GM23248 (cell line): ENCODE data around the gene FGFR2.

Experiments used
- EZH2 ChIP-seq: fragments of 200-600 bp; sonication (generic); IDR thresholded peaks from 2 replicates; pipeline ENCODE4 v1.6.1; 2018; ENCODE audit warnings: antibody characterized with exemption, mild to moderate bottlenecking; ENCODE audit not compliant: insufficient read depth, poor library complexity, severe bottlenecking
- EZH2phosphoT487 ChIP-seq: fragments of 200-600 bp; sonication (generic); IDR thresholded peaks from 2 replicates; pipeline ENCODE4 v1.6.1; 2018; ENCODE audit warnings: antibody characterized with exemption, moderate library complexity, mild to moderate bottlenecking, low read depth; ENCODE audit not compliant: insufficient read depth

DNA sequence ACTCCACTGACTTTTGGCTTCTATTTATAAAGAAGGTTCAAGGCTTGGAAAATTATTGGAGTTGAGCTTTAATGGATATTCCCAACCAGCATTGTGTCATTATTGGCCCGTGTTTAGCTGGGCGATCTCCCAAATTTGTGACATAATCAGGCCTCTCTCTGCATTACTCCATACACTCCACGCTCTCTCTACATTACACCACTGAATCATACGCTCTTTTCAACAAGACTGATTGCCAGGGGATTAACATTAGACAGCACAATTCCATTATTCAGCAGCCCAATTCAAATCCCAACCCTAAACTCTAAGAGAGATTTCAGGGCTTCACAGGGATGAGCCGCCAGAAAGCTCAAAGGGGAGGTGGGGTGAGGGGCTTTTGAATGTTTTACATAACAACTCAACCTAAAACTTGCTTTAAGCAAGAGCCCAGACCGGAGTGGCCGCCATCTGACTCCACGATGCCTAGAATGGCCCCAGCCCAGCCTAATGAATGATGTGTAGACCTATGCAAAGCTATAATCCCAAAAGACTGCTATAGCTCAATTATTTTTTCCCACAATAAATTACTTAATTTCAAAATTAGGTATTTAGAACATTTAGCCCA, 61.8 kb downstream of the FGFR2 start:
- no peak for TF ChIP-seq EZH2phosphoT487
- TF ChIP-seq EZH2 = no peak
